B cell (primary cell): Measurements from ENCODE around the gene PNO1. TPM values are rescaled to one million over a fixed set of nuclear protein-coding genes. Genes with fewer than 3 reads are reported as not detected.

ENCODE experiments used
- ATAC-seq: fragments of 200-7000 bp; cut with Tn5 transposase; one replicate; pipeline ENCODE4 v1.10.0; 2021; ENCODE audit warnings: low read depth, mild to moderate bottlenecking, moderate number of reproducible peaks, moderate library complexity
- CTCF ChIA-PET: fragments of 350-600 bp; sonication (Branson Sonifier 250); formaldehyde crosslinking; loops from one replicate; lab custom pipeline; 2021; ENCODE audit warnings: antibody characterized with exemption, inconsistent platforms; lab: Charles Lee
- POLR2A ChIA-PET: fragments of 350-600 bp; sonication (Branson Sonifier 250); formaldehyde crosslinking; loops from one replicate; lab custom pipeline; 2021; ENCODE audit warnings: antibody characterized with exemption; lab: Charles Lee
- DNase-seq: peaks from one replicate; pipeline ENCODE4 v3.0.0; 2013
- H2AFZ ChIP-seq: 2 replicates; pipeline ENCODE4 v1.6.1; 2012; ENCODE audit warnings: mild to moderate bottlenecking, low read depth, low read length; ENCODE audit not compliant: insufficient read depth, poor library complexity, severe bottlenecking
- H3K27ac ChIP-seq, 2 donors: 1 replicate in 1 of 2; 2 replicates in 1 of 2; pipeline ENCODE4 v1.5.1; 2012 to 2013; ENCODE audit warnings: low read length in 2 of 2, mild to moderate bottlenecking in 2 of 2, moderate library complexity in 1 of 2
- H3K27me3 ChIP-seq, 4 experiments: fragments of 200-600 bp in 1 of 4; sonication (generic) in 1 of 4; replicated peaks in 1 of 4; 1 replicate in 2 of 4; 2 replicates in 2 of 4; pipeline versions ENCODE4 v1.6.1 to v1.7.0; 2013 to 2016; ENCODE audit warnings: low read length in 3 of 4, mild to moderate bottlenecking in 2 of 4, mixed read lengths in 1 of 4, moderate library complexity in 1 of 4; ENCODE audit not compliant: insufficient read depth in 4 of 4, control insufficient read depth in 3 of 4; ENCODE audit errors: control extremely low read depth in 1 of 4
- H3K36me3 ChIP-seq, 2 experiments: replicated peaks in 1 of 2; 1 replicate in 1 of 2; 2 replicates in 1 of 2; pipeline versions ENCODE4 v1.6.1 to v1.7.1; 2013; ENCODE audit warnings: low read length in 1 of 2; ENCODE audit not compliant: insufficient read depth in 2 of 2, control insufficient read depth in 1 of 2; ENCODE audit errors: control extremely low read depth in 1 of 2, extremely low read depth in 1 of 2
- H3K4me1 ChIP-seq, 2 donors: fragments of 200-600 bp in 1 of 2; sonication (generic) in 1 of 2; 1 replicate in 1 of 2; 2 replicates in 1 of 2; pipeline versions ENCODE4 v1.5.1 to v1.6.1; 2013 to 2017; ENCODE audit warnings: low read length in 2 of 2; ENCODE audit not compliant: control insufficient read depth in 2 of 2, insufficient read depth in 2 of 2
- H3K4me2 ChIP-seq: replicated peaks from 2 replicates; pipeline ENCODE3; 2012; ENCODE audit warnings: mild to moderate bottlenecking, low read depth, low read length; ENCODE audit not compliant: poor library complexity, severe bottlenecking
- H3K4me3 ChIP-seq, 5 experiments: fragments of 200-600 bp in 1 of 5; sonication (generic) in 1 of 5; 1 replicate in 3 of 5; 2 replicates in 2 of 5; pipeline versions ENCODE4 v1.5.1 to v1.7.0; 2011 to 2016; ENCODE audit warnings: low read length in 4 of 5, mild to moderate bottlenecking in 4 of 5, low read depth in 2 of 5, control low read depth in 1 of 5, moderate library complexity in 1 of 5; ENCODE audit not compliant: insufficient read depth in 1 of 5; ENCODE audit errors: control extremely low read depth in 1 of 5, extremely low read depth in 1 of 5
- H3K79me2 ChIP-seq: fragments of 200-600 bp; sonication (generic); one replicate; pipeline ENCODE4 v1.6.0; 2016; ENCODE audit warnings: low read length; ENCODE audit not compliant: control insufficient read depth, insufficient read depth
- H3K9ac ChIP-seq: fragments of 200-600 bp; sonication (generic); 2 replicates; pipeline ENCODE4 v1.6.1; 2017; ENCODE audit warnings: mild to moderate bottlenecking, low read length, moderate library complexity
- H3K9me3 ChIP-seq, 3 donors: one replicate each; pipeline versions ENCODE4 v1.6.1 to v1.7.1; 2013; ENCODE audit warnings: low read length in 2 of 3; ENCODE audit not compliant: control insufficient read depth in 2 of 3, insufficient read depth in 1 of 3; ENCODE audit errors: control extremely low read depth in 1 of 3
- H4K20me1 ChIP-seq: 2 replicates; pipeline ENCODE4 v1.6.0; 2012; ENCODE audit warnings: mild to moderate bottlenecking, low read length; ENCODE audit not compliant: insufficient read depth, control insufficient read depth, poor library complexity, severe bottlenecking
- H3K27ac Mint-ChIP-seq: one replicate; pipeline ENCODE4 v1.8.0; 2021; ENCODE audit warnings: mixed read lengths
- H3K27me3 Mint-ChIP-seq: one replicate; pipeline ENCODE4 v1.8.0; 2021; ENCODE audit warnings: mixed read lengths
- H3K4me1 Mint-ChIP-seq: one replicate; pipeline ENCODE4 v1.8.0; 2021; ENCODE audit warnings: mixed read lengths
- H3K4me3 Mint-ChIP-seq: one replicate; pipeline ENCODE4 v1.8.0; 2021; ENCODE audit warnings: mixed read lengths
- H3K9me3 Mint-ChIP-seq: one replicate; pipeline ENCODE4 v1.8.0; 2022; ENCODE audit warnings: mixed read lengths; ENCODE audit not compliant: insufficient read depth
- EZH2 ChIP-seq: IDR thresholded peaks from 2 replicates; pipeline ENCODE4 v1.6.1; 2012; ENCODE audit warnings: borderline replicate concordance, low read depth, mild to moderate bottlenecking, moderate library complexity, low read length; ENCODE audit not compliant: insufficient read depth, poor library complexity, severe bottlenecking
- WGBS: methylation state at CpG from one replicate; pipeline ENCODE4 v1.1.5; 2013; ENCODE audit warnings: missing lambda C conversion rate; ENCODE audit not compliant: insufficient coverage; 5-methylcytosine and 5-hydroxymethylcytosine counted together
- intact Hi-C: fragments of 100-400 bp; cut with micrococcal nuclease; formaldehyde crosslinking; loops from one replicate; pipeline ENCODE4 v1.10.0; 2022
- polyA plus RNA-seq: library from polyadenylated mRNA; depleted of rRNA; stranded (reverse); fragments of >200 nt; gene quantifications from 2 replicates; pipeline ENCODE4 v1.2.3, GENCODE V29; 2012
- total RNA-seq, 2 donors: library from RNA; stranded (reverse); fragments of 120-200 nt in 1 of 2; gene quantifications; 1 replicate in 1 of 2; 2 replicates in 1 of 2; pipeline versions ENCODE4 v1.2.3 to v1.2.4, GENCODE V29; 2013 to 2022
- TF ChIP-seq, protein P1 (sequence below): fragments of 200-600 bp; IDR thresholded peaks from one replicate; pipeline ENCODE4 v1.8.0; 2022; ENCODE audit warnings: antibody characterized with exemption, mild to moderate bottlenecking

The PNO1 gene
- total and polyA plus RNA-seq, 2 donors (not counting 1 experiment from before 2014, with no cell fraction given): 4.7 to 12.3 TPM

DNA sequence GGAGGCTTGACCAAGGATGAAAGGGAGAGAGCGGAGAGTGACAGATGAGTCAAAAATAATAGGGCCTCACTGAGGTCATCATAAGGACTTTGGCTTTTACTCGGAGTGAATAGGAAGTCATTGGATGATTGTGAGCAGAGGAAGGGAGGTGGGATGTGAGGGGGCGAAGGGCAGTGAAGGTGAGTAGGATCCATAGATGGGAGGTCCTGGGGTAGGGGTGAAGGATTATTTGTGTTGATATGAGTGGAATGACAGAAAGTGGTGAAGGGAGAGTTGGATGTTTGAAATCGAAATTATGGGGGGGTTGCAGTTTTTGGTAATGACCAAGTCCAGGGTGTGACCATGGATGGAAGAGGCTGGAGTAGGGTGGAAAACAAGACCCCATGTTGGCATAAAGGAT, 14.0 kb downstream of the PNO1 start:
- Histone ChIP-seq H3K9ac (no peak overlapping the region), H2AFZ (no peak overlapping the region), H3K4me3 (no peak overlapping the region), H4K20me1 (no peaks in the 10 kb centered on the region), H3K27ac (no peak overlapping the region), H3K9me3 (no peaks in the 10 kb centered on the region), H3K36me3 (peaks cover 11 to 38% of the 10 kb centered on the region in 2 experiments), H3K4me1 (peaks cover 21 to 22% of the 10 kb centered on the region in 2 donors), H3K4me2 (no peak overlapping the region), H3K27me3 (no peaks in the 10 kb centered on the region), H3K79me2 (peaks cover 4% of the 10 kb centered on the region)
- TF ChIP-seq, protein P1, sequence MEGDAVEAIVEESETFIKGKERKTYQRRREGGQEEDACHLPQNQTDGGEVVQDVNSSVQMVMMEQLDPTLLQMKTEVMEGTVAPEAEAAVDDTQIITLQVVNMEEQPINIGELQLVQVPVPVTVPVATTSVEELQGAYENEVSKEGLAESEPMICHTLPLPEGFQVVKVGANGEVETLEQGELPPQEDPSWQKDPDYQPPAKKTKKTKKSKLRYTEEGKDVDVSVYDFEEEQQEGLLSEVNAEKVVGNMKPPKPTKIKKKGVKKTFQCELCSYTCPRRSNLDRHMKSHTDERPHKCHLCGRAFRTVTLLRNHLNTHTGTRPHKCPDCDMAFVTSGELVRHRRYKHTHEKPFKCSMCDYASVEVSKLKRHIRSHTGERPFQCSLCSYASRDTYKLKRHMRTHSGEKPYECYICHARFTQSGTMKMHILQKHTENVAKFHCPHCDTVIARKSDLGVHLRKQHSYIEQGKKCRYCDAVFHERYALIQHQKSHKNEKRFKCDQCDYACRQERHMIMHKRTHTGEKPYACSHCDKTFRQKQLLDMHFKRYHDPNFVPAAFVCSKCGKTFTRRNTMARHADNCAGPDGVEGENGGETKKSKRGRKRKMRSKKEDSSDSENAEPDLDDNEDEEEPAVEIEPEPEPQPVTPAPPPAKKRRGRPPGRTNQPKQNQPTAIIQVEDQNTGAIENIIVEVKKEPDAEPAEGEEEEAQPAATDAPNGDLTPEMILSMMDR: no peak
- TF ChIP-seq EZH2: no peak
- Mint-ChIP-seq H3K4me3 (no peak overlapping the region), H3K27ac (no peak overlapping the region), H3K9me3 (no peaks in the 10 kb centered on the region), H3K27me3 (no peaks in the 10 kb centered on the region), H3K4me1 (peaks cover 22% of the 10 kb centered on the region)
- POLR2A ChIA-PET: no interaction called here
- 99% methylated on average over 4 of the region's 4 CpGs for WGBS
- ATAC-seq (no peak), DNase-seq (no peak)
- intact Hi-C loops: no loop called here
- CTCF ChIA-PET: interaction anchor here (1.2 to 3.5 kb wide), 2 partner anchors 10 to 14 kb away, joined by 4 to 13 read pairs; no protein-coding TSS in a partner anchor

DNA sequence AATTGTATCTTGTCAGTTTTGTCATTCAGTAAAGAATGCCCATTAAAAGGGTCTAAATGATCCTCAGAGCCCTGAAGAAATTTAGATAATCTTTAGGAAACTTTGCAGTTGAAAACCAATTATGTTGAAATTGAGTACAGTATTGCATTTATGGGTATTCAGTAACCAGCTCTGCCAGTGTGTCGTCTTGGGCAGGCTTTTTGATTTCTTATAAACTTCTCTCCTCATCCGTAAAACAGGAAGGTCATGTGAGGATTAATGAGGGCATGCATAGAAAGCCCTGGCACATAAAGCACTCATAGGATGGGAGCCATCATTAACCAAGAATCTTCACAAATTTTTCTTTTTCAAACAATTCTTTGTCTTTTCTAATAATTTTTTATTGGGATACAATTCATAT, 14.8 kb downstream of the PNO1 start:
- H3K4me2 ChIP-seq: no peak overlapping the region
- H3K27ac Mint-ChIP-seq: no peak overlapping the region

More for the DNA sequence above, 14.8 kb downstream of the PNO1 start:
- H3K36me3 ChIP-seq: peaks cover 11 to 30% of the 10 kb centered on the region in 2 experiments
- ChIA-PET CTCF (interaction anchor here (1.0 to 3.5 kb wide), 3 partner anchors 11 to 51 kb away, joined by 3 to 13 read pairs (median 4); no protein-coding TSS in a partner anchor), POLR2A (interaction anchor here (0.6 kb wide), 1 partner anchor 20 kb away, joined by 3 read pairs; no protein-coding TSS in a partner anchor)
- Mint-ChIP-seq H3K9me3 (no peaks in the 10 kb centered on the region), H3K4me3 (no peak overlapping the region), H3K27me3 (no peaks in the 10 kb centered on the region), H3K4me1 (peaks cover 27% of the 10 kb centered on the region)
- DNase-seq (no peak), ATAC-seq (no peak)
- no peak overlapping the region for H2AFZ ChIP-seq
- H3K79me2 ChIP-seq: peaks cover 4% of the 10 kb centered on the region
- intact Hi-C loops: no loop called here
- no peaks in the 10 kb centered on the region for H3K27me3 ChIP-seq
- peaks cover 27% of the 10 kb centered on the region in 2 donors for H3K4me1 ChIP-seq
- peaks cover 8% of the 10 kb centered on the region for H4K20me1 ChIP-seq
- no peak overlapping the region for H3K9ac ChIP-seq
- H3K4me3 ChIP-seq: no peak overlapping the region
- WGBS: no CpG with 5 or more reads among the region's 2 CpGs
- H3K9me3 ChIP-seq: no peaks in the 10 kb centered on the region
- H3K27ac ChIP-seq: no peak overlapping the region
- no peak for TF ChIP-seq EZH2
- TF ChIP-seq, protein P1: no peak
